HepG2 (cell line): ENCODE results near the gene SH2D7. TPM values are rescaled to one million over a fixed set of nuclear protein-coding genes. Genes with fewer than 3 reads are reported as not detected.

Experiments used
- ATAC-seq: fragments of 200-7000 bp; cut with Tn5 transposase; 3 replicates; pipeline ENCODE4 v1.9.1; 2020; ENCODE audit warnings: mild to moderate bottlenecking, moderate library complexity
- BruUV-seq: library from RNA; stranded (reverse); fragments of 400-500 nt; replicated peaks from 2 replicates; lab custom pipeline; 2021; lab: Mats Ljungman, UMichigan
- CTCF ChIA-PET: fragments of 300-600 bp; formaldehyde crosslinking; extraction: SDS; loops from one replicate; lab custom pipeline; 2021; ENCODE audit warnings: low total read pairs, inconsistent platforms, low intra/inter-chr PET ratio; lab: Yijun Ruan, JAX
- POLR2A ChIA-PET: fragments of 350-600 bp; sonication (Branson Sonifier 250); formaldehyde crosslinking; loops from one replicate; lab custom pipeline; 2020; ENCODE audit warnings: antibody characterized with exemption, inconsistent platforms; lab: Yijun Ruan, JAX
- DNase-seq: peaks from one replicate; pipeline ENCODE4 v3.0.0-alpha.2; 2015; ENCODE audit warnings: low spot score
- FAIRE-seq: peaks from 3 replicates; lab custom pipeline; 2011; peaks lifted over from hg19 to GRCh38; lab: Jason Lieb, UNC
- H2AFZ ChIP-seq: one replicate; pipeline ENCODE4 v1.6.1; 2011; ENCODE audit warnings: low read length, inconsistent platforms
- H3K27ac ChIP-seq: fragments of 300-600 bp; 3 replicates; pipeline ENCODE4 v1.8.0; 2011; ENCODE audit warnings: mixed run types, mild to moderate bottlenecking, mixed read lengths, low read length, inconsistent platforms; ENCODE audit not compliant: insufficient read depth; ENCODE audit errors: extremely low read length
- H3K27me3 ChIP-seq, 2 experiments: fragments of 200-600 bp in 1 of 2; 2 replicates in 1 of 2; 3 replicates in 1 of 2; pipeline versions ENCODE4 v1.6.0 to v1.8.0; 2011; ENCODE audit warnings: low read length in 2 of 2, mild to moderate bottlenecking in 2 of 2, moderate library complexity in 2 of 2, inconsistent platforms in 1 of 2; ENCODE audit not compliant: insufficient read depth in 2 of 2, control insufficient read depth in 1 of 2
- H3K36me3 ChIP-seq, 2 experiments: fragments of 200-600 bp in 1 of 2; replicated peaks in 1 of 2; 2 replicates in 1 of 2; 3 replicates in 1 of 2; pipeline versions ENCODE4 v1.5.1 to v1.8.0; 2011; ENCODE audit warnings: low read length in 2 of 2, inconsistent platforms in 1 of 2; ENCODE audit not compliant: insufficient read depth in 2 of 2, control insufficient read depth in 1 of 2
- H3K4me1 ChIP-seq: 2 replicates; pipeline ENCODE4 v1.5.1; 2012; ENCODE audit warnings: low read length, inconsistent platforms; ENCODE audit not compliant: insufficient read depth
- H3K4me2 ChIP-seq: 2 replicates; pipeline ENCODE4 v1.6.0; 2011; ENCODE audit warnings: low read depth, low read length, inconsistent platforms
- H3K4me3 ChIP-seq, 3 experiments: fragments of 200-600 bp in 1 of 3; sonication (generic), shearing (Covaris generic) in 1 of 3; replicated peaks in 1 of 3; 2 replicates each; pipeline ENCODE4 v1.5.1; 2011 to 2016; ENCODE audit warnings: low read length in 3 of 3, inconsistent platforms in 2 of 3, low read depth in 2 of 3, mild to moderate bottlenecking in 2 of 3, control low read depth in 1 of 3, mixed read lengths in 1 of 3; ENCODE audit not compliant: insufficient read depth in 1 of 3
- H3K79me2 ChIP-seq: one replicate; pipeline ENCODE4 v1.6.1; 2011; ENCODE audit warnings: low read length, inconsistent platforms; ENCODE audit not compliant: insufficient read depth
- H3K9ac ChIP-seq: 2 replicates; pipeline ENCODE4 v1.6.0; 2011; ENCODE audit warnings: mild to moderate bottlenecking, low read depth, low read length, inconsistent platforms; ENCODE audit not compliant: insufficient read depth
- H3K9me3 ChIP-seq: 2 replicates; pipeline ENCODE4 v1.5.1; 2012; ENCODE audit warnings: mild to moderate bottlenecking, low read length
- H4K20me1 ChIP-seq: 2 replicates; pipeline ENCODE4 v1.6.0; 2011; ENCODE audit warnings: inconsistent platforms, mild to moderate bottlenecking, low read length, moderate library complexity; ENCODE audit not compliant: insufficient read depth
- CREB1 ChIP-seq, 2 experiments: fragments of 450-650 bp in 1 of 2; IDR thresholded peaks; 2 replicates each; pipeline ENCODE4 v1.6.1; 2016 to 2017; ENCODE audit warnings: control low read depth in 1 of 2, mild to moderate bottlenecking in 1 of 2, missing compliant biosample characterization in 1 of 2, missing genetic modification characterization in 1 of 2
- KLF12 ChIP-seq: sonication (generic); formaldehyde crosslinking; IDR thresholded peaks from 2 replicates; pipeline ENCODE4 v1.4.0; 2020; ENCODE audit warnings: missing genetic modification reagents, borderline replicate concordance
- MTA3 ChIP-seq: sonication (generic); formaldehyde crosslinking; IDR thresholded peaks from 2 replicates; pipeline ENCODE4 v1.4.0; 2020; ENCODE audit warnings: missing genetic modification reagents
- NR2F1 ChIP-seq, 2 experiments: fragments of 450-650 bp in 1 of 2; formaldehyde crosslinking in 1 of 2; IDR thresholded peaks; 2 replicates each; pipeline versions ENCODE4 v1.5.0 to v1.6.1; 2016 to 2020; ENCODE audit warnings: mild to moderate bottlenecking in 1 of 2, missing compliant biosample characterization in 1 of 2, missing genetic modification reagents in 1 of 2, moderate library complexity in 1 of 2
- SOX5 ChIP-seq: IDR thresholded peaks from 2 replicates; pipeline ENCODE4 v1.6.1; 2016; ENCODE audit warnings: borderline replicate concordance
- ZNF251 ChIP-seq: sonication (generic); formaldehyde crosslinking; IDR thresholded peaks from 2 replicates; pipeline ENCODE4 v1.9.0; 2021; ENCODE audit warnings: mild to moderate bottlenecking, missing genetic modification reagents
- WGBS: methylation state at CpG from one replicate; pipeline ENCODE4 v1.1.6; 2017; ENCODE audit warnings: low lambda C conversion rate; 5-methylcytosine and 5-hydroxymethylcytosine counted together
- in situ Hi-C: cut with HindIII; loops from 2 replicates; pipeline ENCODE4 v1.10.0; 2017; ENCODE audit warnings: low pct_unique_long_range_greater_than_20kb; ENCODE audit not compliant: extremely low pct_ligation_motif_present
- intact Hi-C: fragments of 100-400 bp; cut with micrococcal nuclease; formaldehyde crosslinking; loops from one replicate; pipeline ENCODE4 v1.10.0; 2022; ENCODE audit not compliant: unreplicated experiment
- polyA plus RNA-seq, 8 experiments: library from polyadenylated mRNA; depleted of rRNA in 3 of 8; stranded (reverse) in 7 of 8; unstranded in 1 of 8; fragments of >200 nt; fragmentation: Illumina TruSeq in 4 of 8; extraction: Trizol in 4 of 8; gene quantifications; 2 replicates each; pipeline versions ENCODE4 v1.2.1 to v1.2.3, GENCODE V29; 2011 to 2016; ENCODE audit warnings: low read depth in 4 of 8, missing spikeins in 1 of 8, mixed read lengths in 1 of 8; ENCODE audit not compliant: insufficient read depth in 1 of 8
- total RNA-seq, 5 experiments: library from RNA; depleted of rRNA; stranded (reverse); fragments of >200 nt; fragmentation: Illumina TruSeq; extraction: Trizol; gene quantifications; 2 replicates each; pipeline ENCODE4 v1.2.3, GENCODE V29; 2016; ENCODE audit warnings: low read depth in 1 of 5
- TF ChIP-seq, protein P1 (sequence below): IDR thresholded peaks from 2 replicates; pipeline ENCODE4 v1.6.1; 2016; ENCODE audit warnings: low read depth, borderline replicate concordance
- TF ChIP-seq, protein P2 (sequence below): sonication (generic); formaldehyde crosslinking; IDR thresholded peaks from 2 replicates; pipeline ENCODE4 v1.5.1; 2020; ENCODE audit warnings: mild to moderate bottlenecking, missing genetic modification reagents, moderate library complexity
- TF ChIP-seq, protein P3 (sequence below): IDR thresholded peaks from 2 replicates; pipeline ENCODE4 v1.6.1; 2018; ENCODE audit warnings: missing genetic modification reagents, mild to moderate bottlenecking, missing compliant biosample characterization

Gene SH2D7
- total and polyA plus RNA-seq, 2 of the 13 experiments (the other 11 are each of a cell fraction or from before 2014, with no cell fraction given): not detected

DNA sequence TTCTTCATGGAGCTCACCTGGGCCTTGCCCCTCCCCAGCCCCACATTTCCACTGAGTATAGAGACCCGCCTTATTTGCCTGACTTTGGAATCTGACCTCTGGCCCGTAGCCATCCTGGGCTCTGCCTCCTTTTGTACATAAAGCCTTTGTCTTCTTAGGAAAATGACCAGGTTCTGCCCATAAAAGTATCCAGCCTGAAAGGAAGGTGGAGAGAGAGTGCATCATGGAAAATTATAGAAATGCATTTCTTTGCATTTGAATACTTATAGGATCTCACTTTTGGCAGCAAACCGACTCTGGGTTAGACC is 3.6 kb upstream of the SH2D7 start (continued):
- TF ChIP-seq KLF12 (CRISPR knock-in tag): no peak
- no peak for TF ChIP-seq ZNF251
- no peak for TF ChIP-seq MTA3 (CRISPR knock-in tag)
- peak in 1 of 2 experiments; percentile 46; a peak in 1 of 4 replicates for TF ChIP-seq NR2F1 (CRISPR knock-in tag; IDR thresholded peaks at IDR 0.05)
- TF ChIP-seq SOX5: peak; percentile 72; the same call in 1 of the 2 replicates
- TF ChIP-seq, protein P1, sequence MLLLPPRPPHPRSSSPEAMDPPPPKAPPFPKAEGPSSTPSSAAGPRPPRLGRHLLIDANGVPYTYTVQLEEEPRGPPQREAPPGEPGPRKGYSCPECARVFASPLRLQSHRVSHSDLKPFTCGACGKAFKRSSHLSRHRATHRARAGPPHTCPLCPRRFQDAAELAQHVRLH (CRISPR knock-in tag): no peak

DNA sequence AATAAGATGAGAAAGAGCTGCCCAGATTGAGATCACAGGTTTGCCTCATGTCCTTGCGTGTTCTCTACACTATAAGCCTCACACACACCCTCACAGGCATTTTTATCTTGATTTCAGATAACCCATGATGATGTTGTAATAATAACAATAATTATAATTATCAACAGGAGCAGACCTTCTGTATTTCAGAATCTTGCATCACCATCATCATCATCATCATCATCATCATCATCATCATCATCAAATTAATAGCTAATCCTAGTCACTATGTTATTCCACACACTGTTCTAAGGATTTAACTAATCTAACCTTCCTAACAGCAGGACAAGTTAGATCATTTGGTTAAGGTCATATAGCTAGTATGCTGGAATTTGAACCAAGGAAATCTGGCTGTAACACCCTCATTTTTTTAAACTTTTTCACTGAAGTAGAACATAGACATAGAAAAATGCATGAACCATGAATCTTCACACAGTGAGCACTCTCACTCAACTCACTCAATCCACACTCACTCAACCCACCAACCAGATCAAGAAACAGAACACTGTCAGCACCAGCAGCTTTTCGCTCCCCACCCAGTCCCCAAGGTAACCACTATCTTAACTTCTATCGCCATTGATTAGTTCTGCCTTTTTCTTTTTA is 1.8 kb upstream of the SH2D7 start:
- TF ChIP-seq SOX5 (no peak), CREB1 (IDR thresholded peaks at IDR 0.05) (peak; percentile 84), CREB1 (CRISPR knock-in tag; IDR thresholded peaks at IDR 0.05) (no peak)
- TF ChIP-seq, protein P2, sequence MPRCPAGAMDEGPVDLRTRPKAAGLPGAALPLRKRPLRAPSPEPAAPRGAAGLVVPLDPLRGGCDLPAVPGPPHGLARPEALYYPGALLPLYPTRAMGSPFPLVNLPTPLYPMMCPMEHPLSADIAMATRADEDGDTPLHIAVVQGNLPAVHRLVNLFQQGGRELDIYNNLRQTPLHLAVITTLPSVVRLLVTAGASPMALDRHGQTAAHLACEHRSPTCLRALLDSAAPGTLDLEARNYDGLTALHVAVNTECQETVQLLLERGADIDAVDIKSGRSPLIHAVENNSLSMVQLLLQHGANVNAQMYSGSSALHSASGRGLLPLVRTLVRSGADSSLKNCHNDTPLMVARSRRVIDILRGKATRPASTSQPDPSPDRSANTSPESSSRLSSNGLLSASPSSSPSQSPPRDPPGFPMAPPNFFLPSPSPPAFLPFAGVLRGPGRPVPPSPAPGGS (CRISPR knock-in tag): no peak
- TF ChIP-seq, protein P3, sequence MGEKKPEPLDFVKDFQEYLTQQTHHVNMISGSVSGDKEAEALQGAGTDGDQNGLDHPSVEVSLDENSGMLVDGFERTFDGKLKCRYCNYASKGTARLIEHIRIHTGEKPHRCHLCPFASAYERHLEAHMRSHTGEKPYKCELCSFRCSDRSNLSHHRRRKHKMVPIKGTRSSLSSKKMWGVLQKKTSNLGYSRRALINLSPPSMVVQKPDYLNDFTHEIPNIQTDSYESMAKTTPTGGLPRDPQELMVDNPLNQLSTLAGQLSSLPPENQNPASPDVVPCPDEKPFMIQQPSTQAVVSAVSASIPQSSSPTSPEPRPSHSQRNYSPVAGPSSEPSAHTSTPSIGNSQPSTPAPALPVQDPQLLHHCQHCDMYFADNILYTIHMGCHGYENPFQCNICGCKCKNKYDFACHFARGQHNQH (CRISPR knock-in tag): no peak
- FAIRE-seq (no peak), DNase-seq (no peak), ATAC-seq (no peak)
- Histone ChIP-seq H3K79me2 (no peaks in the 10 kb centered on the region), H3K27me3 (peaks cover 1 to 8% of the 10 kb centered on the region in 2 experiments; a peak in 3 of 5 replicates), H2AFZ (no peak overlapping the region), H3K4me1 (peaks cover 34% of the 10 kb centered on the region), H3K4me3 (no peak overlapping the region), H3K9me3 (no peaks in the 10 kb centered on the region), H3K36me3 (no peaks in the 10 kb centered on the region), H3K27ac (no peak overlapping the region), H3K9ac (no peak overlapping the region), H4K20me1 (no peaks in the 10 kb centered on the region), H3K4me2 (no peak overlapping the region)
- intact Hi-C loops: no loop called here
- in situ Hi-C loops: no loop called here
- 90% methylated on average over 3 of the region's 3 CpGs for WGBS
- ChIA-PET CTCF (no interaction called here), POLR2A (no interaction called here)
- BruUV-seq: no TSS peak
